HuH-7 (cell line): ENCODE results near the gene GPHA2.

ENCODE experiments used
- DNase-seq: peaks from one replicate; pipeline ENCODE4 v3.0.0; 2011; ENCODE audit warnings: low spot score

Gene GPHA2

GRCh38 chr11:64930340-64930739 lies 5.4 kb downstream of the GPHA2 start:
- no peak for DNase-seq

GRCh38 chr11:64929625-64930024 lies 6.1 kb downstream of the GPHA2 start:
- DNase-seq = no peak

- DNase-seq = no peak
Observed at GRCh38 chr11:64928957-64929356, 6.7 kb downstream of the GPHA2 start.

- no peak for DNase-seq
Observed at GRCh38 chr11:64926689-64927088, 9.0 kb downstream of the GPHA2 start.

- DNase-seq = no peak
Observed at GRCh38 chr11:64925536-64926436, 9.9 kb downstream of the GPHA2 start.

- DNase-seq = no peak
Observed at GRCh38 chr11:64924910-64925284, 10.8 kb downstream of the GPHA2 start.

GRCh38 chr11:64923944-64924909 lies 11.5 kb downstream of the GPHA2 start, which contains the start of gene PPP2R5B:
PPP2R5B (plus strand) TSS chr11:64924689; CDS start chr11:64925735, 1,046 bp downstream.
- DNase-seq = peak; percentile 91

GRCh38 chr11:64923151-64923661 lies 12.5 kb downstream of the GPHA2 start:
- DNase-seq = no peak

- DNase-seq = no peak
Observed at GRCh38 chr11:64921384-64921783, 14.3 kb downstream of the GPHA2 start.

- DNase-seq = no peak
Observed at GRCh38 chr11:64920124-64920523, 15.6 kb downstream of the GPHA2 start.

GRCh38 chr11:64919627-64920026 lies 16.1 kb downstream of the GPHA2 start:
- no peak for DNase-seq

- DNase-seq = no peak
Observed at GRCh38 chr11:64918017-64918416, 17.7 kb downstream of the GPHA2 start.

- no peak for DNase-seq
Observed at GRCh38 chr11:64917663-64917995, 18.1 kb downstream of the GPHA2 start.

GRCh38 chr11:64916775-64917662 lies 18.7 kb downstream of the GPHA2 start, which contains the start of gene ATG2A:
ATG2A (minus strand) TSS chr11:64917209; CDS start chr11:64917135, 74 bp downstream.
- peak; percentile 93 for DNase-seq

- DNase-seq = peak; percentile 63
Observed at GRCh38 chr11:64916040-64916774, 19.5 kb downstream of the GPHA2 start.

GRCh38 chr11:64915376-64915887 lies 20.3 kb downstream of the GPHA2 start:
- DNase-seq = no peak

- no peak for DNase-seq
Observed at GRCh38 chr11:64914123-64914522, 21.6 kb downstream of the GPHA2 start.

- DNase-seq = no peak
Observed at GRCh38 chr11:64913171-64913727, 22.4 kb downstream of the GPHA2 start.

- DNase-seq = no peak
Observed at GRCh38 chr11:64911689-64912088, 24.0 kb downstream of the GPHA2 start.

GRCh38 chr11:64911142-64911541 lies 24.6 kb downstream of the GPHA2 start:
- DNase-seq = no peak
